Activated naive CD8-positive, alpha-beta T cell (primary cell): ENCODE measurements around the gene SLC4A5.

Source experiments
- H3K27ac Mint-ChIP-seq: one replicate; pipeline ENCODE4 v1.8.0; 2021; ENCODE audit warnings: mixed read lengths
- H3K27me3 Mint-ChIP-seq: one replicate; pipeline ENCODE4 v1.8.0; 2021; ENCODE audit warnings: mixed read lengths
- H3K36me3 Mint-ChIP-seq: one replicate; pipeline ENCODE4 v1.8.0; 2021; ENCODE audit warnings: mixed read lengths
- H3K4me1 Mint-ChIP-seq: one replicate; pipeline ENCODE4 v1.8.0; 2021; ENCODE audit warnings: low read depth, mixed read lengths
- H3K4me3 Mint-ChIP-seq: one replicate; pipeline ENCODE4 v1.8.0; 2021; ENCODE audit warnings: mild to moderate bottlenecking, mixed read lengths
- H3K9me3 Mint-ChIP-seq: one replicate; pipeline ENCODE4 v1.8.0; 2021; ENCODE audit warnings: low read depth, mixed read lengths

The SLC4A5 gene

DNA sequence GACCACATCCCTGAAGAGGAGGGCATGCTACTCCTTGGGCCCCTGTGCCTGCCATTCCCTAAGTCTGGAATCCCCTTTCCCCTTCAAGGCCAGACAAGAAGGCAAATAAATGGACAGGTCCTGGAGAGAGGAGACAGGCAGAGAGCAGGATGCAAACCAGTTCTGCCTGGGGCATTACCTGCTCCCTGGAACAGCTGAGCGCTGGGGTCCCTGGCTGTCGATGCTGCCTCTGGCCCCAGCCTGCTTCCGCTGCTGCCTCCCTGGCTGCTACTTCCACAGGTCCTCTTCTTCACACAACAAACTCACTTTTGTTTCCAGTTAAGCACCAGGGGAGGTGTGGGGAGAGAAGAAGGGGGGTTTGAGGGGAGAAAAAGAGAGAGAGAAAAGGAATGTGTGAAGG lies 53.1 kb downstream of the SLC4A5 start:
- H3K4me1 Mint-ChIP-seq: peaks cover 22% of the 10 kb centered on the region
- H3K4me3 Mint-ChIP-seq: peak overlapping the region; percentile 73
- peak overlapping the region; percentile 95 for H3K27ac Mint-ChIP-seq
- H3K9me3 Mint-ChIP-seq: no peaks in the 10 kb centered on the region
- no peaks in the 10 kb centered on the region for H3K27me3 Mint-ChIP-seq
- H3K36me3 Mint-ChIP-seq: peaks cover 5% of the 10 kb centered on the region

DNA sequence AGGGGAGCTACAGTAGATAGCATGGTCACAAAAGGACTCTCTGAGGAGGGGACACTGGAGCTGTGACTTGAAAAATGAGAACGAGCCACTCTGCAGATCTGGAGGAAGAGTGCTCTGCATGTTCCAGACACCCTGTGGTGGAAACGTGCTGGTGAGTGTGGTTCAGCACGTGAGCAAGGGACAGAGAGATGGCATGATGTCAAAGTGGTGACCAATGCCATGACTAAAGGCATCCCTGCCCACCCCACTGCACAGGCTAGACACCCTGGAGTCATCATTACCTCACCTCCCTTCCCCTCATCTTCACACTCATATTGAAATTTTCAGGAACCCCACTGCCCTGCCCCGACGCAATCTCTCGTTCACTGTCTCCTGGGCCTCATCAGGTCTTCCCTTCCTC lies 56.5 kb downstream of the SLC4A5 start:
- H3K27me3 Mint-ChIP-seq: no peaks in the 10 kb centered on the region
- H3K27ac Mint-ChIP-seq: no peak overlapping the region
- peaks cover 4% of the 10 kb centered on the region for H3K36me3 Mint-ChIP-seq
- peaks cover 18% of the 10 kb centered on the region for H3K4me1 Mint-ChIP-seq
- no peaks in the 10 kb centered on the region for H3K9me3 Mint-ChIP-seq
- H3K4me3 Mint-ChIP-seq: no peak overlapping the region

DNA sequence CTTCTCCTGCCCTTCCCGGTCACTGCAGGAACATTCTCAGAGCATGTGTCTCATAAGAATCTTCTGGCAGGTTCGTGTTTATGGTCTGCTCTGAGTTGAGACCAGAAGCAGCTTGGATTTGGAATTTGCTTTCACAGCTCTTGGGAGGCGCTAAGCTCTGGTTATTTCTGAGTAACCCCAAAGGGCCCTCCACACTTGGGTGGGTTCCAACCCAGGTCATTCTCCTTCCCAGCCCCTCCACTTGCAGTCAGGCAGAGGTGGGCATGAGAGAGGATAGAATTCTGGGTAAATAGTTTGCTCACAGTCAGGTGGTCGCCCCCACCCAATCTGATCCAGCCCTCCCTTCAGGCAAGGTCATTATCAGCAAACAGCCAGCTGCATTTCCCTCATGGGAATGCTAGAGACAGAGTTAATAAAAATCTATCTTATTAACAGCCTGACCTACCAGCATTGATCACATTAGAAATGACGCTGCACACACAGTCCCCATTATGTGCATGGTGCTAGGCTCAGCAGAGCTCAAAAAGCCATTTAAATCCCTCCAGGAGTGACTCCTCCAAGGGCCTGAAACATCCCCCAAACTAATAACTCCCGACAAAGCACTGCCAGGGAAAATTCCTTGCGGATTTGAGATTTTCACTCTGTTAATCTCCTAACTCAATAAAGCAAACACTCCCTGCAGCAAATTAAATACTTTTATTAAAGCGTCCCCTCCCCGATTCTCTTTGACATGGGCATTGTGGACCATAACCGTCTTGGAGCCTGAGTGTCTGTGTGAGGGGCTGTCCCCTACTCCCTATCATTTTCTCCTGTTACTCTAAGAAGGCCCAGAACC lies 61.9 kb downstream of the SLC4A5 start:
- Mint-ChIP-seq H3K4me3 (no peak overlapping the region), H3K9me3 (no peaks in the 10 kb centered on the region), H3K27me3 (no peaks in the 10 kb centered on the region), H3K36me3 (peaks cover 6% of the 10 kb centered on the region), H3K27ac (no peak overlapping the region), H3K4me1 (no peaks in the 10 kb centered on the region)

DNA sequence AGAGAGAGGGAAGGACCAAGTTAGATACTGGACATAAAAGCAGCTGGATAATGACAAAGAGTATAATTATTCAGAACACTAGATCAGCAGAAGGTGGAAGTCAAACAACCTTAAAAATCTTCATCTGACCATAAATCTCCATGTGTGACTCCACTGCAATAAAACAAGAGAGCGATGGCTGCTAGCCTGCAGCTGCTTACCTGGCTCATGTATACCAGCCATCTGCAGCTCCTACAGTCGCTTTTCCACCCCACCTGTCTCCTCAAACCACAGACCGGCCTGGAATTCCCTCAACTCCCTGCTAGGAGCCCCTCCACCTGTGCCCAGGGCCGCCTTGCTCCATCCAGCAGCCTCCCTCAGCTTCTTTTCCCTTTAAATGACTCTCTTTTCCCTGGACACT lies 64.5 kb downstream of the SLC4A5 start:
- Mint-ChIP-seq H3K9me3 (no peaks in the 10 kb centered on the region), H3K4me1 (no peaks in the 10 kb centered on the region), H3K27me3 (no peaks in the 10 kb centered on the region), H3K27ac (no peak overlapping the region), H3K36me3 (peaks cover 9% of the 10 kb centered on the region), H3K4me3 (no peak overlapping the region)

DNA sequence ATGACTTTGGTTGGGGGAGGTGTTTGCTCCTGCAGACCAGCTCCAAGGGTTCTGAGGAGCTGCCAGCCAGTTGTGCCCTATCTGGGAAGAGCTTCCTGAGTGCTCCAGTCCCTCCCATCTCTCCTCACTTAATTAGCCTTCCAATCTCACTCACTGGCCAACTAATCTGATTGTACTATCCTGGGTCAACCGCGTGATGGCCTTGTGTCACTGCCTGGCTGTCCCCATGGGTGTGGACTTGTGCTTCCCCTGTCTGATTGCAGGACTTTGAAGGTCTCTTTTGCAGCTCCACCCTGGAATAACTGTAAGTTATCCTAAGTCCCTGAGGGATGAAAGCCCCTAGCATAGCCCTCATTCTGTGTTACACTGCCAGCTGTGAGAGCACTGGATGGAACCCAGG lies 65.0 kb downstream of the SLC4A5 start:
- Mint-ChIP-seq H3K27me3 (no peaks in the 10 kb centered on the region), H3K9me3 (no peaks in the 10 kb centered on the region), H3K4me1 (no peaks in the 10 kb centered on the region), H3K4me3 (no peak overlapping the region), H3K27ac (no peak overlapping the region), H3K36me3 (peaks cover 6% of the 10 kb centered on the region)

DNA sequence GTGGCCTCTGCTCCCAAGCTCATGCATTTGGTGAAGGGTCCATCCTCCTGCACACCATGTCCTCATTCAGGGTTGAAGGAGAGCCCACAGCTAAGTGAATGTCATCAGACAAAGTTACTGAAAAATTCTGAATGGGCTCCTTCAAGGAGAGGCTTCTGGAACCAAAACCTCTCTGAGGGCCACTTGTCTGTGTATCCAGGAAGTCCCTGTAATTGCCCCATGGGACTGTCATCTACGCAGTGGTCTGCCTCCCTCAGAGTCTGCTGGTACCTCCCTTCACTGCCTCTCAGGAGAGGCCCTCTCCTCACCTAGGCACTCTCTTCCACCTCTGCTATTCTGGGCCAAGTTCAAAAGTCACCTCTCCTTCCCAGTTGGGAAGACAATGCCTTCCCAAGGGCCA lies 68.0 kb downstream of the SLC4A5 start:
- H3K27me3 Mint-ChIP-seq: no peaks in the 10 kb centered on the region

DNA sequence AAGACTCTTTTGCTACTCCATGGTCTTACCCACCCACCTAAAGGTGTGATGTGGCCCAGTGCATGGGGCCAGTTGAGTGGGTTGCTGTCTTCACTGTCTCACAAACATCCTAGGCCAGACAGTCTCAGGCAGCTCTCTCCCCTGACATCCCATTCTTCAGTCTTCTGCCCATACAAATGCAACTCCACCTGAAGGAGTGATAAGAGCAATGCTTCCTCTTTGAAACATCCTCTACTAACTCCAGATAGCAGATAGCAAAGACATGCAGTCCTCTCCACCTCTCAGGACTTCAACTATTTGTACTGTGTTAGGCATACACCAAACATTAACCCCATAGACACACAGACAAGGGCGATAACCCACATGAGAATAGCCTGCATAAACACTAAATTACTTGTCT lies 73.5 kb downstream of the SLC4A5 start:
- H3K9me3 Mint-ChIP-seq: no peaks in the 10 kb centered on the region
- H3K36me3 Mint-ChIP-seq: peaks cover 14% of the 10 kb centered on the region
- H3K4me1 Mint-ChIP-seq: peaks cover 20% of the 10 kb centered on the region
- H3K4me3 Mint-ChIP-seq: no peak overlapping the region
- no peaks in the 10 kb centered on the region for H3K27me3 Mint-ChIP-seq
- no peak overlapping the region for H3K27ac Mint-ChIP-seq

More for the DNA sequence above, 68.0 kb downstream of the SLC4A5 start:
- peaks cover 2% of the 10 kb centered on the region for H3K4me1 Mint-ChIP-seq
- no peak overlapping the region for H3K4me3 Mint-ChIP-seq
- peaks cover 11% of the 10 kb centered on the region for H3K36me3 Mint-ChIP-seq
- no peak overlapping the region for H3K27ac Mint-ChIP-seq
- H3K9me3 Mint-ChIP-seq: no peaks in the 10 kb centered on the region

DNA sequence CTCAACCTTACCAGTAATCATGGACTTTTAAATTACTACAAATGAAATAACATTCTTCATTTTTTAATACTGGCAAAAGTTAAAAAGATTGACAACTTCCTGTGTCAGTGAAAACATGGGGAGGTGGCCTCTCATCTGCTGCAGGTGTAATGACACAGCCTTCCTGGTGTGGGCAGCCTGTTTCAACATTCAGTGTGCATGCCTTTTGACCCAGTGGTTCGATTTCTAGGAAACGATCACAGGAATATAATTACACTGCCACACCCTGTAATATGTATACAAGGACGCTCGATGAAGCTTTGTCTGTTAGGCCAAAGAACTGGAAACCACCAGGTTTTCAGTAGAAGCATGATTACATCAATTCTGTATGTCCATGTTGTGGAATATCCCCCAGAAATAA lies 76.1 kb downstream of the SLC4A5 start:
- Mint-ChIP-seq H3K27me3 (no peaks in the 10 kb centered on the region), H3K9me3 (no peaks in the 10 kb centered on the region), H3K4me1 (peaks cover 20% of the 10 kb centered on the region), H3K36me3 (peaks cover 17% of the 10 kb centered on the region), H3K4me3 (peak overlapping the region; percentile 36), H3K27ac (peak overlapping the region; percentile 72)

DNA sequence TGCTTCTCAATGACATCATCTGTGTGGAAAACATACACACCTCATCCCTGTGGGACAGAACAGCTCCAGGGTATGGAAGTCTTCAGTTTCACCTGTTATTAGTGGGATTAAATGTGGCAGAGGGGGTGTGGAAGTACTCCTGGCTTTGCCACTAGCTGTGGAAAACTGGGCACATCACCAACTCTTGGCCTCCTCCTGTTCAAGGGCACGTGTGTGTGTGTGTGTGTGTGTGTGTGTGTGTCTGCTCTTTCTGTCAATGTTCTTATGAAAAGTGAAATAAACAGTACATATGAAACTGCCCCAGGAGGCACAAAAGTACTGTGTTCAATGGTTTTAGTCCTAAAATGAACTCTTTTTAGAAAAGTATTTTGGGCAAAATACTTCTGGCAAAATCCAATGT lies 78.9 kb downstream of the SLC4A5 start:
- Mint-ChIP-seq H3K27ac (no peak overlapping the region), H3K9me3 (no peaks in the 10 kb centered on the region), H3K4me1 (peaks cover 15% of the 10 kb centered on the region), H3K36me3 (peaks cover 15% of the 10 kb centered on the region), H3K27me3 (no peaks in the 10 kb centered on the region), H3K4me3 (no peak overlapping the region)

DNA sequence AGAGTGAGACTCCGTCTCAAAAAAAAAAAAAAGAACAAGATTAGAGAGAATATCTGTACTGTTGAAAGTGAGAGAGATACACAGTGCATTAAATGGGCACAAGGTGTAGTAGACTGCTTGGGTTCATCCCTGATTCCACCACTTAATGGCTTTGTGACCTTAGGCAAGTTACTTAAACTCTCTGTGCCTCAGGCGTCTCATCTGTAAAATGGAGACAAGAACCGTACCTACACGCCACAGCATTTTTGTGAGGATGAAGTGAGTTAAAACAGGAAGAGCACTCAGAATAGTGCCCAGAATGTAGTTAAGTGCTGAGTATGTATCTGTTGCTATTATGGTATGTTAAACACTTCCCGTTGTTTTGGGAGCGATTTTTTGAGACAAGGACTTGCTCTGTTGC lies 80.5 kb downstream of the SLC4A5 start:
- Mint-ChIP-seq H3K36me3 (peaks cover 11% of the 10 kb centered on the region), H3K27ac (no peak overlapping the region), H3K27me3 (no peaks in the 10 kb centered on the region), H3K4me3 (no peak overlapping the region), H3K9me3 (no peaks in the 10 kb centered on the region), H3K4me1 (peaks cover 11% of the 10 kb centered on the region)

DNA sequence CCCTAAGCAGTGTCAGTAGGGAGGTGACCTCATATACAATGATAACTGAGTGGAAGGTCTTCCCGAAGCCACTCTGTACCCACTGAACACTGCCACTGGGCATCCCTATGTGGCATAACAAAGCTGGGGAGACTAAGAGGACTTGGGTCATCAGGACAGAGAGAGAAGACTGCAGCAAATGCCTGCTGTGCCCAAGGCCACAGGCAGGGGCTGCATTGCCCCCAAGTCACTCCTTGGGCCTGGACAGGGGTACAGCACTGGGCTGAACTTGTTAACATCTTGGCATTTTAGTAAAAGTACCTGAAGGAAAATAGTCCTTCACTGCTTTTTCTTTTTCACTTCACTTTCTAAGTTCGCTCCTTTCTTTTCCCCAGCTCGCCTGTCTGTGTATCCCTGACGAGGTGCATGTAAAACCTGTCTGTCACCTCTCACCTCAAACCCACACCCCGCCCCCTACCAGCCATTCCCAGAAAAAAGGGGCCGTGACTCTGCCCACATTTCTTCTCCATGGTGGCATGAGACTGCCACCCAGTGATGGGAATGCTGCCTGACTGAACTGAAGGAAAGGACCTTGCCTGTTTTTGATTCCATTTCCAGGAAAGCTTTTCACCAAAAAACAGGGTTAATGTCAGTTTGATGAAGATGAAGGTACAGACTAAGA lies 81.9 kb downstream of the SLC4A5 start:
- Mint-ChIP-seq H3K27me3 (no peaks in the 10 kb centered on the region), H3K9me3 (no peaks in the 10 kb centered on the region), H3K27ac (no peak overlapping the region), H3K36me3 (peaks cover 11% of the 10 kb centered on the region), H3K4me3 (no peak overlapping the region), H3K4me1 (peaks cover 2% of the 10 kb centered on the region)

DNA sequence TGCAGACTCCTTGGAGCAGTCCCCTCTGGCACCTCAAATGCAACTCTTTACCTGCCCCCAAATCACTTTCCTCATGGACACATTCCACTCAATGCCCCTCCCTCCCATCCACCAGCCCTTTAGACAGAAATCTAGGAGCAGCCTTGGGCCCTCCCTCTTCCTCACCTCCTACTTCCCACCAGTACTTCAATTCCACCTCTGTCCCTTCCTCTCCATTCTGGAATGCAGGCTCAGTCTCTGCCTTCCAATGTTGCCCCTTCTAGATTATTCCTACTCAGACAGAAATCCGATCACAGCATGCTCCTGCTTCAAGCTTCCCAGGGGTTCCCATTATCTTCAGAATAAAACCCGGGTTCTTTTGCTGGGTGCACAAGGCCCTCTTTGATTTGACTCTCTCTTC lies 82.7 kb downstream of the SLC4A5 start:
- no peak overlapping the region for H3K27ac Mint-ChIP-seq
- H3K9me3 Mint-ChIP-seq: no peaks in the 10 kb centered on the region
- H3K27me3 Mint-ChIP-seq: no peaks in the 10 kb centered on the region
- H3K4me3 Mint-ChIP-seq: no peak overlapping the region
- no peaks in the 10 kb centered on the region for H3K4me1 Mint-ChIP-seq
- peaks cover 11% of the 10 kb centered on the region for H3K36me3 Mint-ChIP-seq

DNA sequence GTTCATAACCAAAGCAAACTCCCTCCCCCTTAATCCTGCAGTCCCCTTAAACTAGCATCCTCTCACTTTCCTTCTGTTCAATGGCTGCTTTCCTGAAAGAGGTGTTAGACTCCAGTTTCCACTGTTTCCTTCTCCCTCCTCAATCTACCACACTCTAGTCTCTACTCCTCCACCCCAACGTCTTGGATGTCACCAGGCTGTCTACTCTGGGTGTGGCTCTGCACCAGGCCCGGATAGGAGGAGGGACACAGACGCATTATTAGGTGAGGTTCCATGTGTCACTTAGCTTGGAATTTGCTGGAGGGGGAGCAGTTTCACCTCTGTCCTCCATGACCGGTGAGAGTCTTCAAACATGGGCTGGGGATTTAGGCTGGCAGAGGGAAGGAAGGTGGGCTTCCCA lies 83.5 kb downstream of the SLC4A5 start:
- Mint-ChIP-seq H3K27ac (no peak overlapping the region), H3K4me1 (no peaks in the 10 kb centered on the region), H3K36me3 (peaks cover 11% of the 10 kb centered on the region), H3K4me3 (no peak overlapping the region), H3K9me3 (no peaks in the 10 kb centered on the region), H3K27me3 (no peaks in the 10 kb centered on the region)

DNA sequence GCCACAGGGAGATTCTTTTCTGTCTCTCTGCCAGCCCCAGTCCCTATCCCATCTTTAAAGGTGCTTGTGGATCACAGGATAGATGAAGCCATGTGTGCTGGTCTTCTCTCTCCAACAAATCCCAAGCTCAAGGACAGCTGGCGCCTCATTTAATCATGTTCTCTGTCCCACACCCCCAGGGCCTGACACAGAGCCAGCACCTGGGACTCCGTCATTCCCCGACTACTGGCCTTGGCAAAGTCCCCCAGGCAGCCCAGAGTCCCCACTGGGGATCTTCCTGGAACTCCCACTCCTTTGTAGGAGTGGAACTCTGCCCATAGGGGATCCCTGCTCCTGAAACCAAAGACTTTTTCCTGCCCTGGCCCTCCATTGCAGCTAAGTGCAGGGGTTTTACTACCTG lies 84.0 kb downstream of the SLC4A5 start:
- Mint-ChIP-seq H3K36me3 (peaks cover 15% of the 10 kb centered on the region), H3K4me3 (no peak overlapping the region), H3K9me3 (no peaks in the 10 kb centered on the region), H3K27ac (no peak overlapping the region), H3K4me1 (no peaks in the 10 kb centered on the region), H3K27me3 (no peaks in the 10 kb centered on the region)

DNA sequence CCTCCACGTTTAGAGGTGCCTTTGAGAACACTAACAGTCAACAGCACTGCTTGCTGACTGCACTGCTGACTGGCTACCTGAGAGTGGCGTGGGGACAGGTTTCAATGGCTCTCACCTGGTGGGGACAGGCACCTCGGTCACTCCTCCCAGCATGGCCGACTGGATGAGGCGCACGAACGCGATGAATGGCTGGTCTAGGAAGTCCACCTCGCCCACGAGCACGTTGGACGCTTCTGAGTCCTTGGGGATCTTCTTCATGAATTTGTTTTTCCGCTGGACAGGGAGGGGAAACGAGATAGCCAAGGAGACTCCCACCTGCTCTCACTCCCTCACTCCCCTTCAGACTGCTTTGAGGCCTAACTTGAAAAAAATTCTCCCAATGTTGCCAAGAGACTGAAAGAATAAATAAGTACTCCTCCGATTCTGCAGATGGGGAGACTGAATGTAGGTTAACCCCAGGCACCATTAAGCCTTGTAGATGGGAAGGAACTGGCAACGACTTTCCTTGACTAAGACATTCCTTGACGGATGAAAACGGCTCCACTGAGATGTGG lies 87.5 kb downstream of the SLC4A5 start:
- H3K27ac Mint-ChIP-seq: no peak overlapping the region
- no peaks in the 10 kb centered on the region for H3K9me3 Mint-ChIP-seq
- no peak overlapping the region for H3K4me3 Mint-ChIP-seq
- H3K36me3 Mint-ChIP-seq: peaks cover 11% of the 10 kb centered on the region
- H3K4me1 Mint-ChIP-seq: no peaks in the 10 kb centered on the region
- no peaks in the 10 kb centered on the region for H3K27me3 Mint-ChIP-seq
